K562 treated with DMSO at 1 percent for 48 hours (cell line): ENCODE results near the gene ENO3. TPM values are rescaled to one million over a fixed set of nuclear protein-coding genes. Genes with fewer than 3 reads are reported as not detected.

Source experiments
- total RNA-seq: library from RNA; unstranded; fragments of 300-600 nt; gene quantifications from 2 replicates; pipeline ENCODE4 v1.2.3, GENCODE V29; 2022; ENCODE audit warnings: low replicate concordance; ENCODE audit errors: extremely low read depth

The ENO3 gene
- not detected in 2 replicates for total RNA-seq

GRCh38 chr17:4950746-4951204 lies at the start of gene ENO3:
Gene ENO3 (plus strand): TSS chr17:4951119. CDS start chr17:4951830, 711 bp downstream.

DNA sequence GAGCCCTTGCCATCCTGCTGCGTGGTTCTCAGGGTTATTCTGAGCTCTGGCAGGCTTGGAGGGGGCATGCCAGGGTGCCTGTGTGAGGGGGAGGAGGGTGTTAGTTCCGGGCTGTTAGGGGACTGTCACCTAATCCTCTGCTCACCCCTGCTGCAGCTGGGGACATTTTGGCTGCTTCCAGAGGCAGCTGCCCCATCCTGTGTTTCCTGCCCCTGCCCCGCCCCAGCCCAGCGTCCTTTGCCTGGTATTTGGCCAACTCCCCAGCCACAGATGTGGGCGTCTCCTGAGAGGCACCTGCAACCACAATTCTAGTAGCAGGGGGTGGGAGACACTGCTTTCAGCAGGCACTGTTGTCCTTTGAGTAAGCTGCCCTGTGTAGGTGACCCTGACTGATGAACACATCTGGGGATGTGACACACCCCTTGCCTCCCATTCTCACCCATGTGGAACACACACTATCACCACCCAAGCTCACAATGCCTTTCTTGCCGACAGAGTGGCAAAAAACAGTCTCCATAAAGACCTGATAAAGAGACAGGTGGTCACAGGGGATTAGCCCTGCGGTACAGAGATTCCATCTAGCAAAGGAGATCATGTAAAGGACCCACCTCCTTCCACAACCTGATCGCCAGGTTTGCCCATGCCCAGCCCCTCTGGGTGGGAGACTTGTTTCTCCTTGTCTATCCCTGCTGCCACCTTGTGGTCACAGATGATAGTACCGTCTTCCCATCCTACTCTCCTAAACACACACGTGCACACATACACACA lies 47.7 kb upstream of the ENO3 start, which contains the start of gene CHRNE:
Gene CHRNE (minus strand): TSS at position 48 of the 768 bp plus-strand sequence. CDS start 35 bp downstream, at position 13.

GRCh38 chr17:4931963-4932362 lies 19.0 kb upstream of the ENO3 start, which contains the start of gene GP1BA:
Gene GP1BA (plus strand): TSS chr17:4932277. CDS start chr17:4932605, 328 bp downstream.

GRCh38 chr17:4939796-4940554 lies 10.9 kb upstream of the ENO3 start, which contains the start of the genes RNF167 and SLC25A11:
Gene RNF167 (plus strand): TSS chr17:4940268. CDS start chr17:4940910, 642 bp downstream.
Gene SLC25A11 (minus strand): TSS chr17:4940046. CDS start chr17:4939910, 136 bp downstream.

GRCh38 chr17:4948166-4948930 lies 2.6 kb upstream of the ENO3 start, which contains the start of gene PFN1:
Gene PFN1 (minus strand): TSS chr17:4948530. CDS start chr17:4948394, 136 bp downstream.

GRCh38 chr17:4967539-4968485 lies 16.9 kb downstream of the ENO3 start, which contains the start of gene SPAG7:
Gene SPAG7 (minus strand): TSS chr17:4967817. CDS start chr17:4967804, 13 bp downstream.

DNA sequence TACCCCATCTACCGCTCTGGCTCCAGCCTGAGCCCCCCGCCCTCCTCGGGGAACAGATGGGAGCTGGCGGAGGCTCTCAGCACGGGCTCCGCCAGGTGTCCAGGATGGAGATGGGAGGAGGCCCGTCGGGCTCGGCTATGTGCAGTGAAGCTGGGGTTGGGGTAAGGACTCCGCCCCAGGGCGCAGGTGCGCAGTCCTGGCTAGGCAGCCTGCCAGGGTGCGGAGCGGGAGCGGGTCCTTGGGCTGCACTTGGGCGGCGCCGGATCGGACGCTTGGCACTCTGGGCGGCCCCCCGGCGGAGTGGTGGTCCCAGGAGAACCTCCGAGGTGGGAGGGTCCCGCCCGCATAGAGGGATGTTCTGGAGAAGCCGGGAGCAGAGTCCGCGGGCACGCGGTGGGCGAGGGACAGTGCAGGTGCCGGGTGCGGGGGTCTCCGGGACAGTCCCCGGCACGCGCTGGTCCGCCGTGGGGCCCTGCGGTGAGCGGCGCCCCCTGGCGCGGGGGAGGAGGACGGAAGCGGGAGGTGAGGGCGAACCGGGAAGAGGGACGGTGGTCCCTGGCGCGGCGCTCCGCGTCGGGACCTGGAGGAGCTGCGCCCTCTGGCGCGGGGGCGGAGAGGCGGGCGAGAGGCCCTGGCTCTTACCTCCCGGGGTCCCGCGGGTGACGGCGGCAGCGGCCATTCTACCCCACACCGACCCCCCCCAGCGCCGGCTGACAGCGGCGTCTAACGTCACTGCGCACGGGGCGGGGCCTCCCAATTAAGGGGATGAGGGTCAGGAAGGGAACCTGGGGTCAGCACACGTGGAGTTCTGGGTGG lies 36.2 kb downstream of the ENO3 start, which contains the start of gene CAMTA2:
Gene CAMTA2 (minus strand): TSS at position 725 of the 816 bp plus-strand sequence. CDS start 1,453 bp downstream, outside the sequence.

GRCh38 chr17:4997302-4998026 lies 46.5 kb downstream of the ENO3 start, which contains the start of the genes INCA1 and KIF1C:
Gene INCA1 (minus strand): TSS chr17:4997522. CDS start chr17:4994437, 3,085 bp downstream.
Gene KIF1C (plus strand): TSS chr17:4997950. CDS start chr17:5000247, 2,297 bp downstream.

Other genes starting within 250 kb of the ENO3 start
- not detected in 2 replicates for gene PELP1, start 247.0 kb upstream of the ENO3 start, total RNA-seq
- gene ARRB2, start 240.5 kb upstream of the ENO3 start, total RNA-seq: not detected in 2 replicates
- gene MED11, start 219.7 kb upstream of the ENO3 start, total RNA-seq: not detected in 2 replicates
- gene ZMYND15, start 211.3 kb upstream of the ENO3 start, total RNA-seq: not detected in 2 replicates
- not detected in 2 replicates for gene CXCL16, start 211.2 kb upstream of the ENO3 start, total RNA-seq
- gene TM4SF5, start 179.2 kb upstream of the ENO3 start, total RNA-seq: not detected in 2 replicates
- not detected in 2 replicates for gene VMO1, start 164.8 kb upstream of the ENO3 start, total RNA-seq
- gene GLTPD2, start 162.2 kb upstream of the ENO3 start, total RNA-seq: not detected in 2 replicates
- gene PSMB6, start 155.0 kb upstream of the ENO3 start, total RNA-seq: not detected in 2 replicates
- gene PLD2, start 144.0 kb upstream of the ENO3 start, total RNA-seq: not detected in 2 replicates
- gene MINK1, start 117.8 kb upstream of the ENO3 start, total RNA-seq: not detected in 2 replicates
- not detected in 2 replicates for gene C17orf107, start 51.6 kb upstream of the ENO3 start, total RNA-seq
- not detected in 2 replicates for gene CHRNE, start 48.0 kb upstream of the ENO3 start, total RNA-seq
- gene GP1BA, start 18.8 kb upstream of the ENO3 start, total RNA-seq: not detected in 2 replicates
- gene SLC25A11, start 11.1 kb upstream of the ENO3 start, total RNA-seq: not detected in 2 replicates
- gene RNF167, start 10.9 kb upstream of the ENO3 start, total RNA-seq: not detected in 2 replicates
- gene PFN1, start 2.6 kb upstream of the ENO3 start, total RNA-seq: not detected in 2 replicates
- gene SPAG7, start 16.7 kb downstream of the ENO3 start, total RNA-seq: not detected in 2 replicates
- gene CAMTA2, start 36.6 kb downstream of the ENO3 start, total RNA-seq: not detected in 2 replicates
- gene INCA1, start 46.4 kb downstream of the ENO3 start, total RNA-seq: not detected in 2 replicates
- not detected in 2 replicates for gene KIF1C, start 46.8 kb downstream of the ENO3 start, total RNA-seq
- gene SLC52A1, start 84.3 kb downstream of the ENO3 start, total RNA-seq: not detected in 2 replicates
- not detected in 2 replicates for gene ZFP3, start 127.3 kb downstream of the ENO3 start, total RNA-seq
- not detected in 2 replicates for gene ZNF232, start 160.8 kb downstream of the ENO3 start, total RNA-seq
- not detected in 2 replicates for gene USP6, start 164.9 kb downstream of the ENO3 start, total RNA-seq
- not detected in 2 replicates for gene ZNF594, start 240.7 kb downstream of the ENO3 start, total RNA-seq